ENCODE data around the gene ARHGAP27. TPM values are rescaled to one million over a fixed set of nuclear protein-coding genes. Genes with fewer than 3 reads are reported as not detected.

ARHGAP27 gene
- total RNA-seq, 4 donors from 2014 or later: 11.2 to 15.0 (median 12.9) TPM

- 85% methylated on average over 10 of the region's 10 CpGs for WGBS
- Histone ChIP-seq H3K36me3 (no peaks in the 10 kb centered on the region), H3K27me3 (peaks cover 0 to 7% (median 0%) of the 10 kb centered on the region in 4 donors), H3K4me1 (peaks cover 21 to 42% (median 23%) of the 10 kb centered on the region in 4 donors), H3K4me3 (no peak overlapping the region), H3K9me3 (no peaks in the 10 kb centered on the region), H3K27ac (replicated peaks in 1 of 4) (no peak overlapping the region)
- no peak for TF ChIP-seq POLR2A (IDR thresholded peaks at IDR 0.05; ENCODE audit: low read depth)
- no peak for TF ChIP-seq POLR2AphosphoS5 (IDR thresholded peaks at IDR 0.05)
- no peak for TF ChIP-seq CTCF (IDR thresholded peaks at IDR 0.05)
- intact Hi-C loops (cut with DNase I): no loop called here
- no peak for DNase-seq (ENCODE audit: extremely low spot score)
Observed at GRCh38 chr17:45414990-45415881, 17.4 kb downstream of the ARHGAP27 start.

GRCh38 chr17:45413498-45413923 is 19.2 kb downstream of the ARHGAP27 start:
- WGBS: 91% methylated on average over 5 of the region's 9 CpGs
- H3K27me3 ChIP-seq: peaks cover 0 to 3% (median 0%) of the 10 kb centered on the region in 4 donors
- H3K4me1 ChIP-seq: peaks cover 21 to 54% (median 28%) of the 10 kb centered on the region in 4 donors
- DNase-seq (ENCODE audit: extremely low spot score): no peak
- intact Hi-C loops (cut with DNase I): no loop called here
- no peaks in the 10 kb centered on the region for H3K36me3 ChIP-seq
- H3K4me3 ChIP-seq: no peak overlapping the region
- no peaks in the 10 kb centered on the region for H3K9me3 ChIP-seq
- no peak overlapping the region for H3K27ac ChIP-seq (replicated peaks in 1 of 4)
- TF ChIP-seq POLR2A (IDR thresholded peaks at IDR 0.05; ENCODE audit: low read depth) (no peak), POLR2AphosphoS5 (IDR thresholded peaks at IDR 0.05) (no peak), CTCF (IDR thresholded peaks at IDR 0.05) (no peak), EP300 (IDR thresholded peaks at IDR 0.05) (no peak)

- 88% methylated on average over 5 of the region's 5 CpGs for WGBS
- TF ChIP-seq CTCF (IDR thresholded peaks at IDR 0.05): no peak
- Histone ChIP-seq H3K27me3 (peaks cover 0 to 5% (median 0%) of the 10 kb centered on the region in 4 donors), H3K9me3 (no peaks in the 10 kb centered on the region), H3K27ac (replicated peaks in 1 of 4) (no peak overlapping the region), H3K36me3 (no peaks in the 10 kb centered on the region), H3K4me1 (peaks cover 24 to 58% (median 33%) of the 10 kb centered on the region in 4 donors), H3K4me3 (no peak overlapping the region)
- intact Hi-C loops (cut with DNase I): no loop called here
- no peak for DNase-seq (ENCODE audit: extremely low spot score)
Observed at GRCh38 chr17:45411348-45412105, 21.1 kb downstream of the ARHGAP27 start.

GRCh38 chr17:45410144-45411091 is 22.3 kb downstream of the ARHGAP27 start:
- H3K27me3 ChIP-seq: peaks cover 0 to 16% (median 0%) of the 10 kb centered on the region in 4 donors
- peaks cover 31 to 58% (median 42%) of the 10 kb centered on the region in 4 donors for H3K4me1 ChIP-seq
- no peaks in the 10 kb centered on the region for H3K9me3 ChIP-seq
- intact Hi-C loops (cut with DNase I): no loop called here
- no peak for DNase-seq (ENCODE audit: extremely low spot score)
- TF ChIP-seq POLR2AphosphoS5 (IDR thresholded peaks at IDR 0.05) (no peak), EP300 (IDR thresholded peaks at IDR 0.05) (no peak), CTCF (IDR thresholded peaks at IDR 0.05) (no peak), POLR2A (IDR thresholded peaks at IDR 0.05; ENCODE audit: low read depth) (no peak)
- peak overlapping the region in 3 of 4 donors; percentile 54 to 66 (median 60) for H3K27ac ChIP-seq (replicated peaks in 1 of 4)
- peaks cover 0 to 7% (median 2%) of the 10 kb centered on the region in 4 donors for H3K36me3 ChIP-seq
- WGBS: 76% methylated on average over 14 of the region's 24 CpGs
- H3K4me3 ChIP-seq: peak overlapping the region; percentile 28 to 53 (median 36)

All from esophagus muscularis mucosa (tissue), 4 donors.